Loucy (cell line): ENCODE data around the gene GFY.

Experiments used
- H2AFZ ChIP-seq: fragments of 200-600 bp; sonication (generic); 2 replicates; pipeline ENCODE4 v1.6.0; 2016; ENCODE audit warnings: antibody characterized with exemption, mild to moderate bottlenecking, low read length, moderate library complexity
- H3F3A ChIP-seq: fragments of 200-600 bp; 2 replicates; pipeline ENCODE4 v1.6.0; 2016; ENCODE audit warnings: antibody characterized with exemption, low read depth, mild to moderate bottlenecking
- H3K27me3 ChIP-seq: fragments of 200-600 bp; sonication (generic); 2 replicates; pipeline ENCODE4 v1.6.1; 2014; ENCODE audit warnings: low read length, mild to moderate bottlenecking; ENCODE audit not compliant: insufficient read depth, poor library complexity, severe bottlenecking
- H3K36me3 ChIP-seq: fragments of 200-600 bp; sonication (generic); 2 replicates; pipeline ENCODE4 v1.6.1; 2016; ENCODE audit warnings: low read length; ENCODE audit not compliant: insufficient read depth
- H3K4me1 ChIP-seq: fragments of 200-600 bp; sonication (generic); 2 replicates; pipeline ENCODE4 v1.5.1; 2014; ENCODE audit warnings: low read length, mild to moderate bottlenecking; ENCODE audit not compliant: insufficient read depth, poor library complexity, severe bottlenecking
- H3K4me2 ChIP-seq: fragments of 200-600 bp; sonication (generic); 2 replicates; pipeline ENCODE4 v1.6.0; 2014; ENCODE audit warnings: antibody characterized with exemption, low read length, low read depth, mild to moderate bottlenecking; ENCODE audit not compliant: poor library complexity, severe bottlenecking
- H3K4me3 ChIP-seq: fragments of 200-600 bp; sonication (generic); 2 replicates; pipeline ENCODE4 v1.5.1; 2014; ENCODE audit warnings: low read length, mild to moderate bottlenecking, mixed read lengths; ENCODE audit not compliant: poor library complexity, severe bottlenecking
- H3K79me2 ChIP-seq: fragments of 200-600 bp; sonication (generic); 2 replicates; pipeline ENCODE4 v1.6.1; 2014; ENCODE audit warnings: low read length; ENCODE audit not compliant: insufficient read depth
- H3K9ac ChIP-seq: fragments of 200-600 bp; sonication (generic); 2 replicates; pipeline ENCODE4 v1.6.0; 2014; ENCODE audit warnings: mild to moderate bottlenecking, low read depth, low read length, moderate library complexity; ENCODE audit not compliant: poor library complexity, severe bottlenecking
- H3K9me2 ChIP-seq: fragments of 200-600 bp; sonication (generic); replicated peaks from 2 replicates; pipeline ENCODE4 v1.6.1; 2016; ENCODE audit warnings: low read depth, low read length, mixed read lengths
- H3K9me3 ChIP-seq: fragments of 200-600 bp; sonication (generic); 2 replicates; pipeline ENCODE4 v1.6.1; 2014; ENCODE audit warnings: mild to moderate bottlenecking, antibody characterized with exemption, low read length, low read depth; ENCODE audit not compliant: insufficient read depth
- H4K20me1 ChIP-seq: fragments of 200-600 bp; sonication (generic); 2 replicates; pipeline ENCODE4 v1.6.0; 2014; ENCODE audit warnings: antibody characterized with exemption, low read length, mild to moderate bottlenecking; ENCODE audit not compliant: insufficient read depth, poor library complexity, severe bottlenecking
- CTCF ChIP-seq: fragments of 200-600 bp; sonication (generic); conservative IDR thresholded peaks from 2 replicates; pipeline ENCODE4 v1.5.1; 2014; ENCODE audit warnings: mild to moderate bottlenecking, antibody characterized with exemption, low read length
- EZH2phosphoT487 ChIP-seq: fragments of 200-600 bp; IDR thresholded peaks from 2 replicates; pipeline ENCODE4 v1.6.1; 2018; ENCODE audit warnings: antibody characterized with exemption, mild to moderate bottlenecking, moderate library complexity, borderline replicate concordance

GFY gene

GRCh38 chr19:49427339-49427738, 2.2 kb downstream of the GFY start:
- TF ChIP-seq CTCF (no peak), EZH2phosphoT487 (no peak)
- Histone ChIP-seq H3K27me3 (no peaks in the 10 kb centered on the region), H3K4me1 (peaks cover 35% of the 10 kb centered on the region)

GRCh38 chr19:49427855-49428546, 2.8 kb downstream of the GFY start:
- no peak overlapping the region for H3K4me2 ChIP-seq
- H3K36me3 ChIP-seq: no peaks in the 10 kb centered on the region
- no peak overlapping the region for H3K9ac ChIP-seq
- H4K20me1 ChIP-seq: no peaks in the 10 kb centered on the region
- no peaks in the 10 kb centered on the region for H3K9me2 ChIP-seq
- H3F3A ChIP-seq: no peaks in the 10 kb centered on the region
- no peaks in the 10 kb centered on the region for H3K79me2 ChIP-seq
- peaks cover 32% of the 10 kb centered on the region for H3K4me1 ChIP-seq
- H2AFZ ChIP-seq: no peak overlapping the region
- no peak overlapping the region for H3K4me3 ChIP-seq
- H3K27me3 ChIP-seq: no peaks in the 10 kb centered on the region
- TF ChIP-seq CTCF (no peak), EZH2phosphoT487 (no peak)
- no peaks in the 10 kb centered on the region for H3K9me3 ChIP-seq

More at GRCh38 chr19:49427339-49427738, 2.2 kb downstream of the GFY start:
- H3K9me2 ChIP-seq: no peaks in the 10 kb centered on the region
- no peak overlapping the region for H3K9ac ChIP-seq
- H3K9me3 ChIP-seq: no peaks in the 10 kb centered on the region
- no peaks in the 10 kb centered on the region for H3K36me3 ChIP-seq
- no peak overlapping the region for H3K4me2 ChIP-seq
- no peak overlapping the region for H3K4me3 ChIP-seq
- H2AFZ ChIP-seq: no peak overlapping the region
- no peaks in the 10 kb centered on the region for H4K20me1 ChIP-seq
- H3F3A ChIP-seq: no peaks in the 10 kb centered on the region
- no peaks in the 10 kb centered on the region for H3K79me2 ChIP-seq

- Histone ChIP-seq H3K27me3 (no peaks in the 10 kb centered on the region), H3K9ac (no peak overlapping the region), H3K4me3 (no peak overlapping the region)
Observed at GRCh38 chr19:49428547-49429451, 3.6 kb downstream of the GFY start.

More at GRCh38 chr19:49428547-49429451, 3.6 kb downstream of the GFY start:
- Histone ChIP-seq H3K9me2 (no peaks in the 10 kb centered on the region), H3K4me1 (peaks cover 24% of the 10 kb centered on the region), H3K4me2 (no peak overlapping the region), H3K9me3 (no peaks in the 10 kb centered on the region), H4K20me1 (no peaks in the 10 kb centered on the region), H3K36me3 (no peaks in the 10 kb centered on the region), H2AFZ (no peak overlapping the region), H3F3A (no peaks in the 10 kb centered on the region), H3K79me2 (no peaks in the 10 kb centered on the region)
- TF ChIP-seq EZH2phosphoT487: no peak
- no peak for TF ChIP-seq CTCF
